HG03039 (cell line): ENCODE data around the gene CRYGC.
"Not testable (repeated sequence)": the region's sequence is repeated elsewhere in the genome, so short reads cannot be mapped to it uniquely, and the experiment has no call there.

ENCODE experiments used
- ATAC-seq: cut with Tn5 transposase; IDR thresholded peaks from one replicate; pipeline ENCODE4 v1.9.1; 2021; ENCODE audit warnings: mild to moderate bottlenecking, moderate library complexity; ENCODE audit not compliant: unreplicated experiment

CRYGC gene

DNA sequence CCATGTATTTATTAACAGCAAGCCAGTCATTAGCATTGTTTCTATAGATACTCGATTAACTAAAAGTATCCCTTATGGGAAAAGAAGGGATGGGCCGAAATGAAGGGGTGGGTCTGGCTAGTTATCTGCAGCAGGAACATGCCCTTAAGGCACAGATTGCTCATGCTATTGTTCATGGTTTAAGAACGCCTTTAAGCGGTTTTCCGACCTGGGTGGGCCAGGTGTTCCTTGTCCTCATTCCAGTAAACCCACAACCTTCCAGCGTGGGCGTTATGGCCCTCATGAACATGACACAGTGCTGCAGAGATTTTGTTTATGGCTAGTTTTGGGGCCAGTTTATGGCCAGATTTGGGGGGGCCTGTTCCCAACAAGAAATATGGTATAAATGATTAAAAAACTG, 8.7 kb upstream of the CRYGC start:
- not testable (repeated sequence) for ATAC-seq

GRCh38 chr2:208136716-208137094, 7.1 kb upstream of the CRYGC start:
- no peak for ATAC-seq

- ATAC-seq = no peak
These were observed 6.4 kb upstream of the CRYGC start for GRCh38 chr2:208135794-208136715.

GRCh38 chr2:208134928-208135586, 5.4 kb upstream of the CRYGC start:
- ATAC-seq = no peak

DNA sequence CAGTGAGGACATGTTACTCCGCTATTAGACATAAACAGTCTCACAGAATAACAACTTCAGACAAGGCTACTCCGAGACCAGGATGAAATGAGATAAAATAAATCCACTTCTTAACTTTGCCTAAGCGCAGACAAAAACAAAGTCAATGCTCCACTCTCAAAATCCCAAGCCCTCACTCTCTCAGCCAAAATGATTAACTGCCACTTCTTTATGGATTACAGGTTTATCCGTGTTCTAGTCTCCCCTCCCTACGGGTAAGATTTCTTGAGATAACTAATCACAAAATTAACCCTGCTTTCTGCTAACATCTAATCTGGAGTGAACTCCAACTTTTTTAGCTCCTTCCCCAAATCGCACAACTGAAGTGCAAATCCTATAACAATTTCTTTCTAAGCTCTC, 1.1 kb upstream of the CRYGC start:
- no peak for ATAC-seq

GRCh38 chr2:208128136-208128535, 1.5 kb downstream of the CRYGC start:
- no peak for ATAC-seq

GRCh38 chr2:208127090-208127489, 2.5 kb downstream of the CRYGC start:
- no peak for ATAC-seq

DNA sequence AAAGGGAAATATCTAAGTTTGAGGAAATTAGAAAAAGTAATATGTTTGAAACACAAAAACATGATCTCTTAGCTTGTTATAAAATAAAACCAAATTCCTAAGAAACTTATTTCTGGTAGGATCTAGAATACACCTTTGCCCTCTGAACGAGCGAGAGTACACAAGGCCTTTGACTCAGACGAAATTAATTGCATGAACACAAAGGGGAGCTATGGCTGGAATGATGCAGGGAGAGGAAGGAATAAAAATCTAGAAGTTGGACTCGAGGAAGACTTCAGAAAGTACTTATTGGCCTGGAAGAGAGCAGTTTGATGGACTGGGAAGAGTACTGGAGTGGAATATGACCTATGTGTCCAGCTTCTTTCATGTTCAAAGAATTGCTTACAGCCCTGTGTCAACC, 4.4 kb downstream of the CRYGC start:
- no peak for ATAC-seq

DNA sequence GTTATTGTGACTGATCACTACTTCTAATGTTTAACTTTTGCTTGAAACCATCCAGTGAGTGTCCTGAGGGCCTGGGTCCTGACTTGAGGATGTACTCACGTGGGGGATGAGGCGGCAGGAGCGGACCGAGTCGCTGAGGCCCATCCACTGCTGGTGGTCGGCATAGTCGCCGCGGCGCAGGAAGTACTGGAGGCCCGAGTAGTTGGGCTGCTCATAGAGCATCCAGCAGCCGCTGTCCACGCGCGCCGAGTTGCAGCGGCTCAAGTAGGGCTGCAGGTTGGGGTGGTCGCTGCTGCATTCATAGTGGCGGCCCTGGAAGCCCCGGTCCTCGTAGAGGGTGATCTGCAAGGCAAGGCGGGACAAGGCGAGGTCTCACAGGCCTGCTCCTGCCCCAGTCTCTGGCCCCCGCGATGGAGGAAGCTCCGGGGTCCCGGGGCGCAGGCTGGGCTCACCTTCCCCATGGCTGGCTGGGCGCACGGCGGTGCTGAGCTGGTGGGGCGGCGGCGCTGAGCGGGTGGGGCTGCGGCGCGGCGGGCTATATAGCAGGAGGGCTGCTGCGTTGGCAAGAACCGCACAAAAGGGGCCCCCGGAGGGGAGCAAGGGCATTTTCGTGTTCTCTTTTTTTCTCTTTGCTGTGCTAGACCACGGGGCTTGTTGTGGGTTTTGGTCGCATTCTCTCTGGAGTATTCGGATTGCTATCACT, 5.5 kb downstream of the CRYGC start, which contains the start of gene CRYGD:
Gene CRYGD, minus strand, starts transcription at position 512 of the 703 bp plus-strand sequence. Its CDS starts 51 bp downstream, at position 461.
- ATAC-seq = not testable (repeated sequence)

- ATAC-seq = no peak
These were observed 7.4 kb downstream of the CRYGC start for GRCh38 chr2:208122248-208122647.

DNA sequence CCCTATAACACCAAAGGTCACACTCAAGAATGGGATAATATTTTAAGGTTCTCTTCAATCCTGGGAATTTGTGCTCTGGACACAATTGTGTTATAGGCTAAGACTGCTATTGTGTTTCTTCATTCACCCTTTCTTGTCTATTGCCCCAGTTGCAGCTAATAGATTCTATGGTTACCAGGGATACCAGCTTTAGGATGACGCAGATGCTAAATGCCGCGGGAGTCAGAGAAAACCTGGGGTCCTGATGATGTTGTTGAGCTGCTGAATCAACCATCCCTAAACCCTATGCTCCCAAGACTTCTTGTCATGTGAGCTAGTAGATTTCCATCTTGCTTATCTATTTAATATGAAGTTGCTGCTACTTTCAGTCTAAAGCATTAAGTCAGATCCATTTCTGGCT, 10.7 kb downstream of the CRYGC start:
- ATAC-seq = no peak

GRCh38 chr2:208117390-208117789, 12.2 kb downstream of the CRYGC start:
- ATAC-seq = not testable (repeated sequence)

DNA sequence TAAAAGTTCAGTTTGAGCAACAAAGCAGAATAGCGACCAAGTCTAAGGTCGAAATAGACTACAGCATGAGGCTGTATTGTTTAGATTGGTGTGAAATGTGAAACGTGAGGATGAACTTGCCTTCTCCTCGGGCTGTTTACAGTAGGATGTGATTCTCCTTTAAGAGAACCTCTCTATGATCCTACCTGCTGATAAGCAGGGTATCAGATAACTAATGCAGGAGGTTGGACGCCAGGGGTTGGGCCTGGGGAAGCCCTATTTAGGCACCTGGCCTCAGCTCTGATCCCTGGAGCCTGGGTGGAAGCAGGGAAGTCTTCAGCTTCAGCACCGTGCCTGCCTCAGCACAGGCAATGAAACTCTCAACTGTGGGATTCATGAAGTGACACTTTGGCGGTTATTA, 16.7 kb downstream of the CRYGC start:
- no peak for ATAC-seq

DNA sequence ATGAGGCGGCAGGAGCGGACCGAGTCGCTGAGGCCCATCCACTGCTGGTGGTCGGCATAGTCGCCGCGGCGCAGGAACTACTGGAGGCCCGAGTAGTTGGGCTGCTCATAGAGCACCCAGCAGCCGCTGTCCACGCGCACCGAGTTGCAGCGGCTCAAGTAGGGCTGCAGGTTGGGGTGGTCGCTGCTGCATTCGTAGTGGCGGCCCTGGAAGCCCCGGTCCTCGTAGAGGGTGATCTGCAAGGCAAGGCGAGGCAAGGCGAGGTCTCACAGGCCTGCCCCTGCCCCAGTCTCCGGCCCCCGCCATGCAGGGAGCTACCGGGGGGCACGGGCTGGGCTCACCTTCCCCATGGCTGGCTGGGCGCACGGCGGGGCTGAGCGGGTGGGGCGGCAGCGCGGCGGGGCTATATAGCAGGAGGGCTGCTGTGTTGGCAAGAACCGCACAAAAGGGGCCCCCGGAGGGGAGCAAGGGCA, 17.3 kb downstream of the CRYGC start:
- ATAC-seq = not testable (repeated sequence)

DNA sequence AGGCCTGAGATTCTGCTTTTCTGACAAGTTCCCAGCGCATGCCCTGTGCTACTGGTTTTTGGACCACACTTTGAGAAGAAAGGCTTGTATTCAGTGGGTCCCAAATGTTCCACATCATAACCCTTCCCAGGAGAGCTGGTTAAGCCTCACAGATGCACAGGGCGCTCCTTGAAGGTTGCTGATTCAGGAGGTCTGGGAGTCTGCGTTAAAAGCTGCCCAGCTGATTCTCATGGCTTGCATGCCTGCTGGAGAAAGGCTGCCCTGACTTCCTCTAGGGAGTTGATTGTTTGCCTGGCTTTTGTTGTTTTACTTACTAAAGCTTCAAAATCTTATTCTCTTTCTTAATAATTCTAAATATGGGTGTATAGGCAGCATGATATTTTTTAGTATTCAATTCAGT, 26.0 kb downstream of the CRYGC start:
- ATAC-seq = no peak

GRCh38 chr2:208101716-208102631, 27.7 kb downstream of the CRYGC start:
- ATAC-seq = no peak

- no peak for ATAC-seq
These were observed 29.8 kb downstream of the CRYGC start for GRCh38 chr2:208099682-208100470.

- ATAC-seq = not testable (repeated sequence)
These were observed 30.9 kb downstream of the CRYGC start for GRCh38 chr2:208098701-208099100.

- ATAC-seq = no peak
These were observed 31.4 kb downstream of the CRYGC start for GRCh38 chr2:208098267-208098666.
